GM12873 (cell line): Measurements from ENCODE around the gene ANKRD23.

Source experiments
- CTCF ChIP-seq: IDR thresholded peaks from 2 replicates; pipeline ENCODE4 v1.5.1; 2012; ENCODE audit warnings: low read depth, mild to moderate bottlenecking, moderate library complexity, low read length, control low read depth; ENCODE audit not compliant: insufficient read depth; ENCODE audit errors: missing control alignments

ANKRD23 gene

GRCh38 chr2:96843538-96844268 lies at the start of gene ANKRD23:
Gene ANKRD23 (minus strand): TSS chr2:96844021. CDS start chr2:96843992, 29 bp downstream.
- no peak for TF ChIP-seq CTCF

- TF ChIP-seq CTCF = no peak
Observed at GRCh38 chr2:96891591-96892333, 47.9 kb upstream of the ANKRD23 start.

- TF ChIP-seq CTCF = no peak
Observed at GRCh38 chr2:96890726-96891385, 47.0 kb upstream of the ANKRD23 start.

- no peak for TF ChIP-seq CTCF
Observed at GRCh38 chr2:96890252-96890651, 46.4 kb upstream of the ANKRD23 start.

- TF ChIP-seq CTCF = no peak
Observed at GRCh38 chr2:96888072-96889011, 44.5 kb upstream of the ANKRD23 start.

GRCh38 chr2:96887493-96888012 lies 43.7 kb upstream of the ANKRD23 start:
- TF ChIP-seq CTCF = no peak
